GM18951 (cell line): Measurements from ENCODE around the gene ZNF132.
A peak's percentile ranks its signal among the peaks of the same experiment; 100 is the strongest.
"Not testable (repeated sequence)": the region's sequence is repeated elsewhere in the genome, so short reads cannot be mapped to it uniquely, and the experiment has no call there.

Source experiments
- POLR2A ChIP-seq: IDR thresholded peaks from 4 replicates; pipeline ENCODE4 v1.6.1; 2011; ENCODE audit warnings: mild to moderate bottlenecking; ENCODE audit not compliant: insufficient read length, insufficient read depth; ENCODE audit errors: extremely low read depth
- in situ Hi-C: fragments of 300-500 bp; cut with MboI; formaldehyde crosslinking; loops from one replicate; pipeline ENCODE4 v1.12.0; 2022; ENCODE audit warnings: low sequenced_read_pairs, mixed read lengths, inconsistent platforms; ENCODE audit not compliant: unreplicated experiment

Gene ZNF132

GRCh38 chr19:58455306-58455705, 15.4 kb upstream of the ZNF132 start:
- in situ Hi-C loops = no loop called here

GRCh38 chr19:58453743-58454142, 13.8 kb upstream of the ZNF132 start:
- in situ Hi-C loops = no loop called here

More at GRCh38 chr19:58455306-58455705, 15.4 kb upstream of the ZNF132 start:
- no peak for TF ChIP-seq POLR2A

GRCh38 chr19:58451358-58452101, 11.6 kb upstream of the ZNF132 start, which contains the start of gene ZNF324B:
Gene ZNF324B (plus strand): TSS chr19:58451622. CDS start chr19:58453702, 2,080 bp downstream.
- in situ Hi-C loops = no loop called here
- TF ChIP-seq POLR2A = peak; percentile 71

More at GRCh38 chr19:58453743-58454142, 13.8 kb upstream of the ZNF132 start:
- no peak for TF ChIP-seq POLR2A

GRCh38 chr19:58450856-58451357, 11.0 kb upstream of the ZNF132 start:
- in situ Hi-C loops = no loop called here
- TF ChIP-seq POLR2A = no peak

GRCh38 chr19:58449980-58450379, 10.0 kb upstream of the ZNF132 start:
- in situ Hi-C loops = not testable (repeated sequence)

GRCh38 chr19:58448860-58449259, 8.9 kb upstream of the ZNF132 start:
- in situ Hi-C loops = not testable (repeated sequence)

- in situ Hi-C loops = not testable (repeated sequence)
Observed at GRCh38 chr19:58442986-58443385, 3.0 kb upstream of the ZNF132 start.

- in situ Hi-C loops = no loop called here
Observed at GRCh38 chr19:58440556-58440955, 603 bp upstream of the ZNF132 start.

GRCh38 chr19:58434217-58434616, 5.7 kb downstream of the ZNF132 start:
- TF ChIP-seq POLR2A = no peak
- in situ Hi-C loops = no loop called here

More at GRCh38 chr19:58440556-58440955, 603 bp upstream of the ZNF132 start:
- no peak for TF ChIP-seq POLR2A

GRCh38 chr19:58429745-58430144, 10.2 kb downstream of the ZNF132 start:
- TF ChIP-seq POLR2A = no peak
- in situ Hi-C loops = no loop called here

GRCh38 chr19:58428617-58429016, 11.3 kb downstream of the ZNF132 start:
- TF ChIP-seq POLR2A = no peak
- in situ Hi-C loops = no loop called here

- in situ Hi-C loops = no loop called here
- TF ChIP-seq POLR2A = no peak
Observed at GRCh38 chr19:58417071-58417470, 22.9 kb downstream of the ZNF132 start.

- in situ Hi-C loops = no loop called here
- TF ChIP-seq POLR2A = no peak
Observed at GRCh38 chr19:58416604-58417003, 23.3 kb downstream of the ZNF132 start.

- in situ Hi-C loops = no loop called here
- TF ChIP-seq POLR2A = no peak
Observed at GRCh38 chr19:58409010-58409790, 30.8 kb downstream of the ZNF132 start.
